Upper lobe of left lung (tissue), 6 donors: ENCODE measurements around the gene RAB37. TPM values are rescaled to one million over a fixed set of nuclear protein-coding genes. Genes with fewer than 3 reads are reported as not detected.

Source experiments
- ATAC-seq, 2 donors: fragments of 200-7000 bp; cut with Tn5 transposase; one replicate each; pipeline ENCODE4 v1.9.1; 2022; ENCODE audit warnings: mild to moderate bottlenecking in 2 of 2, moderate library complexity in 2 of 2; ENCODE audit not compliant: low FRiP score in 2 of 2
- DNase-seq, 2 donors: peaks; one replicate each; pipeline ENCODE4 v3.0.0-alpha.2; 2019 to 2020
- H3K27ac ChIP-seq, 4 donors: fragments of 200-600 bp; sonication (generic); one replicate each; pipeline ENCODE4 v1.5.1; 2016 to 2019
- H3K27me3 ChIP-seq, 4 donors: fragments of 200-600 bp; sonication (generic); one replicate each; pipeline ENCODE4 v1.5.1; 2017 to 2019
- H3K36me3 ChIP-seq, 4 donors: fragments of 200-600 bp; sonication (generic); one replicate each; pipeline ENCODE4 v1.5.1; 2016 to 2019
- H3K4me1 ChIP-seq, 4 donors: fragments of 200-600 bp; sonication (generic); one replicate each; pipeline ENCODE4 v1.5.1; 2018 to 2019
- H3K4me3 ChIP-seq, 4 donors: fragments of 200-600 bp; sonication (generic); one replicate each; pipeline ENCODE4 v1.5.1; 2017 to 2019; ENCODE audit warnings: mild to moderate bottlenecking in 2 of 4, moderate library complexity in 1 of 4
- H3K9me3 ChIP-seq, 4 donors: fragments of 200-600 bp; sonication (generic); one replicate each; pipeline ENCODE4 v1.5.1; 2018 to 2019
- CTCF ChIP-seq, 6 experiments: fragments of 450-650 bp in 4 of 6; fragments of 200-600 bp in 2 of 6; sonication (generic) in 2 of 6; IDR thresholded peaks; one replicate each; pipeline ENCODE4 v1.5.1; 2016 to 2019; ENCODE audit warnings: antibody characterized with exemption in 6 of 6
- EP300 ChIP-seq, 4 donors: sonication (generic); formaldehyde crosslinking; IDR thresholded peaks; one replicate each; pipeline ENCODE4 v1.5.1; 2017; ENCODE audit warnings: antibody characterized with exemption in 4 of 4, control low read depth in 2 of 4
- POLR2A ChIP-seq, 4 donors: fragments of 450-650 bp; IDR thresholded peaks; one replicate each; pipeline ENCODE4 v1.5.1; 2016 to 2017; ENCODE audit warnings: antibody characterized with exemption in 4 of 4, mild to moderate bottlenecking in 2 of 4
- POLR2AphosphoS5 ChIP-seq, 2 donors: sonication (generic); formaldehyde crosslinking; IDR thresholded peaks; one replicate each; pipeline ENCODE4 v1.5.1; 2017; ENCODE audit warnings: antibody characterized with exemption in 2 of 2
- WGBS, 2 donors: methylation state at CpG; one replicate each; pipeline ENCODE4 v1.1.5; 2017 to 2018; 5-methylcytosine and 5-hydroxymethylcytosine counted together
- total RNA-seq, 6 donors: library from RNA; depleted of rRNA in 4 of 6; stranded (reverse); fragments of >200 nt in 4 of 6; gene quantifications; one replicate each; pipeline versions ENCODE4 v1.1.0 to v1.2.1, GENCODE V29; 2016 to 2021
- donor health status: DM: no; HTN: no; CAD: no; lungs with moderate emphysema.
- donor health status: DM: no; HTN: yes; CAD: no; lungs with severe emphysema.

Gene RAB37
- total RNA-seq, 6 donors from 2014 or later, result 1.1 to 7.1 (median 3.7) TPM

GRCh38 chr17:74777901-74778515 is 41.0 kb downstream of the RAB37 start:
- peaks cover 6 to 17% (median 13%) of the 10 kb centered on the region in 4 donors for H3K36me3 ChIP-seq
- peaks cover 20 to 64% (median 40%) of the 10 kb centered on the region in 4 donors for H3K4me1 ChIP-seq
- ATAC-seq (no peak), DNase-seq (no peak)
- H3K4me3 ChIP-seq, result no peak overlapping the region
- WGBS, 2 donors, result 57 to 67% methylated on average over 6 of the region's 6 CpGs
- TF ChIP-seq POLR2AphosphoS5 (IDR thresholded peaks at IDR 0.05), result no peak
- H3K27me3 ChIP-seq, result no peaks in the 10 kb centered on the region
- H3K27ac ChIP-seq, result no peak overlapping the region
- H3K9me3 ChIP-seq, result no peaks in the 10 kb centered on the region

DNA sequence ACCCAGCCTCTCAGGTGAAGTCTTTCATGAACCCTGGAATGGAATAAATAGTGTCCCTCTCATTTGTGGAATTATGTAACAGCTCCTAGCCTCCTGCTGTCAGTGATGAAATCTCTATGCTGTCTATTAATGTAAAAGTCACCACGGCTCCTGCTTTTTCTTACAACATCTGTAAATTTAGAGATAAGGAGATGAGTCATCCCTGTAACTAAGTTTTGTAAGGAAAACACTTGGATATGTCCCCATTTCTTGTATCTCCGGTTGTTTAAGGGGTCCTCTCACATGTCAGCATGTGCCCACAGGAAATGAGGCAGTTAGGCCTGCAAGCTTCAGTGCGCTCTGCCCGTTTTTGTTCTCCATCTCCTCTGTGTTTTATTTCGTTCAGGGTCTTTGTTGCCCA is 41.9 kb downstream of the RAB37 start:
- H3K4me3 ChIP-seq, result no peak overlapping the region
- no peak for DNase-seq
- no peaks in the 10 kb centered on the region for H3K27me3 ChIP-seq
- H3K27ac ChIP-seq, result peak overlapping the region; percentile 25 to 73 (median 68)
- no peaks in the 10 kb centered on the region for H3K9me3 ChIP-seq
- peaks cover 0 to 10% (median 5%) of the 10 kb centered on the region in 4 donors for H3K36me3 ChIP-seq
- no peak for ATAC-seq
- WGBS, 2 donors, result 60 to 63% methylated on average over 5 of the region's 5 CpGs
- peaks cover 20 to 59% (median 40%) of the 10 kb centered on the region in 4 donors for H3K4me1 ChIP-seq
- TF ChIP-seq POLR2AphosphoS5 (IDR thresholded peaks at IDR 0.05), result no peak
- no peak for TF ChIP-seq EP300 (IDR thresholded peaks at IDR 0.05)
- TF ChIP-seq CTCF (IDR thresholded peaks at IDR 0.05), result no peak
- no peak for TF ChIP-seq POLR2A (IDR thresholded peaks at IDR 0.05)

GRCh38 chr17:74779501-74779900 is 42.4 kb downstream of the RAB37 start:
- H3K4me3 ChIP-seq, result no peak overlapping the region
- DNase-seq (no peak), ATAC-seq (no peak)
- TF ChIP-seq POLR2AphosphoS5 (IDR thresholded peaks at IDR 0.05), result no peak
- no peak for TF ChIP-seq EP300 (IDR thresholded peaks at IDR 0.05)
- no peak for TF ChIP-seq CTCF (IDR thresholded peaks at IDR 0.05)
- no peak for TF ChIP-seq POLR2A (IDR thresholded peaks at IDR 0.05)
- peaks cover 20 to 54% (median 40%) of the 10 kb centered on the region in 4 donors for H3K4me1 ChIP-seq
- no peaks in the 10 kb centered on the region for H3K9me3 ChIP-seq
- 64 to 75% methylated on average over 8 of the region's 8 CpGs for WGBS, 2 donors
- peak overlapping the region; percentile 25 to 73 (median 68) for H3K27ac ChIP-seq
- no peaks in the 10 kb centered on the region for H3K27me3 ChIP-seq
- peaks cover 0 to 10% (median 5%) of the 10 kb centered on the region in 4 donors for H3K36me3 ChIP-seq

DNA sequence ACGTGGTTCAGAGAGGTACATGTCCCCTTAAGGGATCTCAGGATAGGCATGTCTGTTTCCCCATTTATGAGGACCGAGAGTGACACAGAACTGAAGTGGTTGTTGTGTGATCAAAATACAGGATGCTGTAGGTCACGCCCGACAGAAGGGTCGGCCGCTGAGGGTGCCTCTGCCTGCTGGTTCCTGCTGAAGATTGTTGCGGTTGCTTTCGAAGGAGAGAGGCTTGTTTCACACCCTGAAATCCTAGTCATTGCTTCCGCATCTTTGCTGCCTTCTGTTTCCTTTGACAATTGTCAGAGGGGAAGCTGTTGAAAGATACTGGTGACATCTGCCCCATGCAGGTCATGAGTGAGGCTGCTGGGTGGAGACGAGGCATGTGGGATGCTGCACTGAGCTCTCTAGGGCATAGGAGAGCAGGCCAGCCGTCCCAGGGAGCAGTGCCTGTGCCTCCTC is 42.9 kb downstream of the RAB37 start:
- H3K4me1 ChIP-seq, result peaks cover 20 to 49% (median 36%) of the 10 kb centered on the region in 4 donors
- TF ChIP-seq POLR2A (IDR thresholded peaks at IDR 0.05) (peak in 1 of 4 donors; percentile 50), EP300 (IDR thresholded peaks at IDR 0.05) (peak in 1 of 4 donors; percentile 42), CTCF (IDR thresholded peaks at IDR 0.05) (no peak), POLR2AphosphoS5 (IDR thresholded peaks at IDR 0.05) (peak; percentile 14 to 52)
- DNase-seq, result peak in 1 of 2 donors; percentile 76

GRCh38 chr17:74780443-74781238 is 43.6 kb downstream of the RAB37 start:
- WGBS, 2 donors, result 53 to 65% methylated on average over 7 of the region's 7 CpGs
- no peak for ATAC-seq

More for the DNA sequence above, 42.9 kb downstream of the RAB37 start:
- WGBS, 2 donors, result 54 to 57% methylated on average over 10 to 11 of the region's 11 CpGs
- peaks cover 0 to 12% (median 5%) of the 10 kb centered on the region in 4 donors for H3K36me3 ChIP-seq
- ATAC-seq, result peak; percentile 67 to 76
- H3K27ac ChIP-seq, result peak overlapping the region; percentile 25 to 73 (median 68)
- no peak overlapping the region for H3K4me3 ChIP-seq
- no peaks in the 10 kb centered on the region for H3K27me3 ChIP-seq
- H3K9me3 ChIP-seq, result no peaks in the 10 kb centered on the region

More at GRCh38 chr17:74780443-74781238, 43.6 kb downstream of the RAB37 start:
- Histone ChIP-seq H3K9me3 (no peaks in the 10 kb centered on the region), H3K27ac (peak overlapping the region in 3 of 4 donors; percentile 66 to 73 (median 71)), H3K4me3 (no peak overlapping the region), H3K4me1 (peaks cover 15 to 43% (median 29%) of the 10 kb centered on the region in 4 donors), H3K27me3 (no peaks in the 10 kb centered on the region), H3K36me3 (peaks cover 0 to 18% (median 5%) of the 10 kb centered on the region in 4 donors)
- TF ChIP-seq POLR2AphosphoS5 (IDR thresholded peaks at IDR 0.05) (no peak), CTCF (IDR thresholded peaks at IDR 0.05) (peak in 2 of 6 experiments; percentile 17)
- no peak for DNase-seq
